GM19239 (cell line): ENCODE measurements around the gene CNDP1.
"Not testable (repeated sequence)": the region's sequence is repeated elsewhere in the genome, so short reads cannot be mapped to it uniquely, and the experiment has no call there.

Experiments
- DNase-seq: peaks from one replicate; pipeline ENCODE4 v3.0.0; 2011; ENCODE audit warnings: low spot score; ENCODE audit not compliant: insufficient read length
- FAIRE-seq: peaks from 2 replicates; lab custom pipeline; 2011; peaks lifted over from hg19 to GRCh38; lab: Jason Lieb, UNC

CNDP1 gene, protein sequence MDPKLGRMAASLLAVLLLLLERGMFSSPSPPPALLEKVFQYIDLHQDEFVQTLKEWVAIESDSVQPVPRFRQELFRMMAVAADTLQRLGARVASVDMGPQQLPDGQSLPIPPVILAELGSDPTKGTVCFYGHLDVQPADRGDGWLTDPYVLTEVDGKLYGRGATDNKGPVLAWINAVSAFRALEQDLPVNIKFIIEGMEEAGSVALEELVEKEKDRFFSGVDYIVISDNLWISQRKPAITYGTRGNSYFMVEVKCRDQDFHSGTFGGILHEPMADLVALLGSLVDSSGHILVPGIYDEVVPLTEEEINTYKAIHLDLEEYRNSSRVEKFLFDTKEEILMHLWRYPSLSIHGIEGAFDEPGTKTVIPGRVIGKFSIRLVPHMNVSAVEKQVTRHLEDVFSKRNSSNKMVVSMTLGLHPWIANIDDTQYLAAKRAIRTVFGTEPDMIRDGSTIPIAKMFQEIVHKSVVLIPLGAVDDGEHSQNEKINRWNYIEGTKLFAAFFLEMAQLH

GRCh38 chr18:74534150-74534969 is at the start of gene CNDP1:
CNDP1 (plus strand) TSS chr18:74534500; CDS start chr18:74534668, 168 bp downstream.
- DNase-seq = no peak
- no peak for FAIRE-seq

GRCh38 chr18:74486119-74486849 is 48.0 kb upstream of the CNDP1 start:
- DNase-seq (no peak), FAIRE-seq (no peak)

DNA sequence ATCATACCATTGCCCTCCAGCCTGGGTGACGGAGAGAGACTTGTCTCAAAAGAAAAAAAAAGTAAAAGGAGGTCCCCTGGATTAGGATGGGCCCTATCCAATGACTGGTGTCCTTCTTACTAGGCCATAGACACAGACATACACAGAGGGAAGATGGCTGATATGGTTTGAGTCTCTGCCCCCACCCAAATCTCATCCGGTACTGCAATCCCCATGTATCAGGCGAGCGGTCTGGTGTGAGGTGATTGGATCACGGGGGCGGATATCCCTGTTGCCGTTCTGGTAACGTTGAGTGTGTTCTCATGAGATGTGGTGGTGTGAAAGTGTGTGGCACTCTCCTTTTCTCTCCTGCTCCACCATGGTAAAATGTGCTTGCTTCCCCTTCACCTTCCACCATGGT is 45.9 kb upstream of the CNDP1 start:
- DNase-seq (no peak), FAIRE-seq (no peak)

DNA sequence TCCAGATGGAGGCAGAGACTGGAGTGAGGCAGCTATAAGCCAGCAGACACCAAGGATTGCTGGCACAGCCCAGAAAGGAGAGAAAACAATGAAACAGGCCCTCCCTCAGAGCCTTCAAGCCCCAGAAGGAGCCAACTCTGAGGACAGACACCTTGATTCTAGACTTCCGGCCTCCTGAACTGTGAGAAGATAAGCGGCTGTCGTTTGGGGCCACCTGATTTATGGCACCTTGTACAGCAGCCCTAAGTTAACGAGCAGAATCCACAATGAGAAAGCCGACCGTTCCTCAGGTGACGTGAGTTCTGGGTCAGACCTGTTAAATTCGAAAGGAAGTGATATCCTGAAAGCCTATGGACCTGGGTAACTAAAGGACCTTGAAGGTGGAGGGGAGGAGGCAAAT is 45.4 kb upstream of the CNDP1 start:
- DNase-seq = no peak
- no peak for FAIRE-seq

DNA sequence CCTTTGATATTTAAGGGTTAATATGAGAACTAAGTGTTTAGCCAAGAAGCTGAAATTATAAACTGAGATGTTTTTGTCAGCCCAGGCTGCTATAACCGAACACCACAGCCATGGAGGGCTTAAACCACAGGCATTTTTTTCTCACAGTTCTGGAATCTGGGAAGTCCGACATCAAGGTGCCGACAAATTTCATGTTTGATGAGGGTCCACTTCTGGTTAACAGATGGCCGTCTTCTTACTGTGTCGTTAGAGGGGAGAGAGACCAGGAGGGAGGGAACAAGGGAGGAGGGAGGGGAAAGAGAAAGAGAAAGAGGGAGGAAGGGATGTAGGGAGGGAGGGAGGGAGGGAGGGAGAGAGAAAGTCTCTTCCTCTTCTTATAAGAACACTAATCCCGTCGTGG is 44.6 kb upstream of the CNDP1 start:
- no peak for FAIRE-seq

DNA sequence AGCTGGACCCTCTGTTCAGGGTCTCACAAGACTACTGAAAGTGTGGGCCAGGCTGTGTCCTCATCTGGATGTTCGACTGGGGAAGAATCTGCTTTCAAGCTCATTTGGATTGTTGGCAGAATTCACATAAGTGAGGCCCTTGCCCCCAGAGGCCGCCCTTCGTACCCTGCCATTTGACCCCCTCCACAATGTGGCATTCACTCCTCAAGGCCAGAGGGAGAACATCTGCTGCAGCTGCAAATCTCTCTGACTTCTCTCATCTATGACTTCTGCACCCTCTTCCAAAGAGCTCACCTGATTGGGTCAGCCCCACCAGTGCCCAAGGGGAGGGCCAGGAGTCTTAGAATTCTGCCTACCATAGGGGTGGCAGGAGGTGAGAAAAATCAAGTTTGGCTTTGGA is 42.0 kb upstream of the CNDP1 start:
- no peak for DNase-seq
- FAIRE-seq = no peak

More for the DNA sequence above, 44.6 kb upstream of the CNDP1 start:
- DNase-seq = no peak

- DNase-seq (no peak), FAIRE-seq (peak; percentile 73)
Measured at GRCh38 chr18:74493689-74494088, 40.6 kb upstream of the CNDP1 start.

GRCh38 chr18:74494514-74494913 is 39.8 kb upstream of the CNDP1 start:
- DNase-seq (no peak), FAIRE-seq (no peak)

- DNase-seq (peak; percentile 73), FAIRE-seq (peak; percentile 98)
Measured at GRCh38 chr18:74495581-74496507, 38.5 kb upstream of the CNDP1 start, which contains the start of gene CNDP2. CNDP2 (plus strand) TSS chr18:74496363; CDS start chr18:74499974, 3,611 bp downstream.

DNA sequence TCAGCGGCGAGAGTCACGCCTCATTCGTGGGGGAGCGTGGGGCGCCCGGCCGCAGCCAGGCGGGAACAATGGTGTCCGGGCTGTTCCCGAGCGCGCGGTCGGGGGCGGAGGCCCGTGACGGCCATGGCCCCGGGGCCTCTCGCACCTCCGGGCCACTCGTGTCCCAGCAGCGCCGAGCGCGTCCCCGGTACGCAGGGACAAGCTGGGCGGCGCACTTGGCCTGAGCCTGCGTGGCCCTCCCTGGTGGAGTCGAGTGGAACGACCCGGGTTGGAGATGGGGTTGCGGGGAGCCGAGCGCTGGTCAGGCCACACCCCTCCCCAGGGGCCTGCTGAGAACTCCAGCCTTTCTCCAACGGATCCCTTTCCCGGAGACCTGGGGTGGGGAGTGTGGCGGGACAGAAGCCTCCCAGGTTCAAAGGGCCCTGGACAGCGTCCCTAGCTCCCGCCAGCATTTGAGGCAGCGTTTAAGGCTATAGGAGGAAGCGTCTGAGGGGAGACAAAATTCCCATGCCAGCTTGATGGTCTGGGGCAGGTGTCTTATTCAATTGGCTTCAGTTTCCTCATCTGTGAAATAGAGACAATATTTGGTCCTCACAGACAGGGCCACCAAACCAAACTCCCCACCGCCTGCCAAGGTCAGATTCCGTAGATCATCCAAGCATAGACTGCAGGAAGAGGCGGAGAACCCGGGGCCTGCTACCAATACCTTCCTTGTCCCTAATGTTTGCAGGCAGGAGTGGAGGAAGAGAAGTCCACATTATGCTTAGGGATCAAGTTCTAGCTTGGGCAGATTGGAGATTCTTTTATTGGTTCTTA is 37.6 kb upstream of the CNDP1 start:
- DNase-seq (no peak), FAIRE-seq (peak; percentile 56)

DNA sequence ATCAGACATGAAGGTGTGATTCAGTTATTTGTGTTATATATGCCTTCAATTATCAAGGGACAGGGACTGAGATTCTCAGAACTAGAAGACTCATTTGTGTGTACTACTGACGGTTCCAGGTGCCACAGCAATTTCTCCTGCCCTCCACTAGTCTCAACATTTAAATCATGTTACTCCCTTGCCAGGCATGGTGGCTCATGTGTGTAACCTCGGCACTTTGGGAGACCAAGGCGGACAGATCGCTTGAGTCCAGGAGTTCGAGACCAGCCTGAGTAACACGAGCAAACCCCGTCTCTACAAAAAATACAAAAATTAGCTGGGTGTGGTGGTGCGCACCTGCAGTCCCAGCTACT is 37.0 kb upstream of the CNDP1 start:
- no peak for DNase-seq
- FAIRE-seq = no peak

DNA sequence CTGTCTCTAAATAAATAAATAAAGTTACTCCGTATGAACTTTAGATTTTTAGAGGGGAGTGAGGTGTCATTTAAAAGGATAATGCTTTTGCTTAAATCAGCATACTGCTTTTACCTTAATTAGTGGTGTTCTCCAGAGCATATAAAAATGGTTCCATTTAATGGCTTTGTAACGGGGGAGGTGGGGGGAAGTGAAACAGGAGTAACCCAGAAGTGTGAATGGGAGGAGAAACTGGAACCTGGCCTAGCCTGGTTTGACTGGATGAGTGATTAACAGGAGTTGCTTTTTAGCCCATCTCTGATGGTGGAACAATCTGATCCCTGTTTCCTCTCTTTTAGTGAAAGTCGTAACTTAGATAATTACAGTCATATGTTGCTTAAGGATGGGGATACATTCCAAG is 36.5 kb upstream of the CNDP1 start:
- FAIRE-seq = no peak
- no peak for DNase-seq

DNA sequence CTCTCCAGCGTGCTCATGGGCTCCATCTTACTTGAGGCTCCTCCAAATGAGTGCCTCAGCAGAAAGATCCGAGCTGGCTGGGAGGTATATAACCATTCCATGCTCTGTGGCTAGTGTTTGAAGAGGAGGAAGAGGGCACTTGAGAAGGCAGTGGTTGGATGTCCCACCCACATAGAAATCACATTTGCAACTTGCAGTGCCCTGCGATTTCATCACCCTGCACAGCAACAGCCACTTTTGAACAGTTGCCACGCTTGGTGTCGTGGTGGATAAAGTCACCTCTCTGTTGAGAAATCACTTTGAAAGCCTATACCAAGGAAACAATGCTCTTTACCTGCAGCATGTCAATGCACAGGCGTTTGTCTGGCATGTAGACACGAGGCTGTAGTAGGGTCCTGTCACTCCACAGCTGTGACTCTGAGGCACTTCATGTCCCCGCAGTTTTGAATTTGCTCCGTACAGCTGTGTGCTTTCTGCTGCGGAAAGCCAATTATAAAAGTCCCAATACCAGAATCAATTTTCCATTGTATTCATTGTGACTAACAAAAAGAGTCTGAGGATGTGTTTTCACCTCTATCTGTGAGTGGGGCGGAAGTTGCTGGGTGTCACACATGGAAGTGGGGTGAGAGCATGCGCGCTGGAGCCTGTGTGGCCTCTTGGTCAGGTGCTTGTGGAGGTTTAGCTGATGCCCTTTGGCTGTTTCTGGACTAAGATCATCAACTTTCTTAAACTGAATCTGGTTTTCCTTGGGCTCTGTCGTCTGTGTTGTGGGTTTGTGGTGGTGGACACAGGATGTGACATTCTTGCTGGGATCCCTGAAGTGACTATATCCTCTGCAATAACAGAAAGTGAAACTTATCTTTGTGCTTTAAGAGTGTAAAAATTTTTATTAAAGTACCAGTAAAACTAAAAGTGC is 35.3 kb upstream of the CNDP1 start:
- FAIRE-seq (peak; percentile 76), DNase-seq (peak; percentile 47)

DNA sequence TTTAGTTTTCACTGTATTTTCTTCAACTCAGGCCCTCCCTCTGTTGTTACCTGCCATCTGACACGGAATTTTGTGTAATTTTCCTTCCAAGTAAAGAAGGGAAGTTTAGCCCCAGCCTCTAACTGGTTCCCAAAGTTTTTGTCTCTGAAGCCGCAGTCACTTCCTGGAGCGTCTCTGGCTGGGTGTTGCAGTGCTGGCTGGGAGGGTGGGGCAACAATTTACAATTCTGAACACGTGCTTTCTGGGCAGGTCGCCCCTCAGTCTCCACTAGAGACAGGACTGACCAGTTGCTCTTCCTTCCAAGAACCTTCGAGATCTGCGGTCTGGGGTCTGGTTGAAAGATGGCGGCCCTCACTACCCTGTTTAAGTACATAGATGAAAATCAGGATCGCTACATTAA is 34.7 kb upstream of the CNDP1 start:
- peak; percentile 97 for FAIRE-seq
- DNase-seq = peak; percentile 66

DNA sequence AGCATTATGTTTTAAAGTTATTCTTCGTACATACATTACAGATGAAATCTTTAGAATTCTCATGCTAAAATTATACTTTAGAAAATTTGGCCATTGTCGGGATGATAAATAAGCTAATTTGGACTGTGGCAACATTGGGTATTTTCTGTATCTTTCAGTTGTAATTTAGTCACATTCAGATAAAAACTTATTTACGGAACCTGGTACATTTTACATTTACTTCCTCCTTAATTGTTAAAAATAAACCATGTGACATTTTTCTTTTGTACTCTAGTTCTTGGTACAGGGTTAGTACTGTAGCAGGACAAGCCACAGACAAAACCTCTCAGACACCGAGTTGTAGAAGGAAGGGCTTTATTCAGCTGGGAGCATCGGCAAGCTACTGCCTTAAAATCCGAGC is 33.9 kb upstream of the CNDP1 start:
- FAIRE-seq (no peak), DNase-seq (no peak)

GRCh38 chr18:74500774-74501173 is 33.5 kb upstream of the CNDP1 start:
- DNase-seq = not testable (repeated sequence)
- FAIRE-seq = peak; percentile 8

- DNase-seq (no peak), FAIRE-seq (no peak)
Measured at GRCh38 chr18:74501386-74501785, 32.9 kb upstream of the CNDP1 start.

GRCh38 chr18:74503137-74503536 is 31.2 kb upstream of the CNDP1 start:
- FAIRE-seq (no peak), DNase-seq (no peak)
